Skeletal muscle satellite cell (primary cell): ENCODE measurements around the gene KBTBD4.
"Not testable (repeated sequence)": the region's sequence is repeated elsewhere in the genome, so short reads cannot be mapped to it uniquely, and the experiment has no call there.

Experiments
- H3K27me3 ChIP-seq: 2 replicates; pipeline ENCODE4 v1.7.0; 2013; ENCODE audit warnings: low read length; ENCODE audit not compliant: control insufficient read depth, insufficient read depth
- H3K36me3 ChIP-seq: 2 replicates; pipeline ENCODE4 v1.7.0; 2013; ENCODE audit warnings: mild to moderate bottlenecking, control low read depth, low read length; ENCODE audit not compliant: insufficient read depth
- H3K4me1 ChIP-seq: 2 replicates; pipeline ENCODE4 v1.7.0; 2013; ENCODE audit warnings: low read length; ENCODE audit not compliant: control insufficient read depth, insufficient read depth
- H3K4me2 ChIP-seq: 2 replicates; pipeline ENCODE4 v1.7.0; 2013; ENCODE audit warnings: mild to moderate bottlenecking, low read length
- H3K4me3 ChIP-seq: 2 replicates; pipeline ENCODE4 v1.7.0; 2013; ENCODE audit warnings: low read length
- H3K9ac ChIP-seq: 2 replicates; pipeline ENCODE4 v1.7.0; 2013; ENCODE audit warnings: mild to moderate bottlenecking, low read depth, low read length, moderate library complexity
- H3K9me3 ChIP-seq: replicated peaks from 2 replicates; pipeline ENCODE4 v1.7.0; 2013; ENCODE audit warnings: mild to moderate bottlenecking, control low read depth, low read length

The KBTBD4 gene

GRCh38 chr11:47534704-47535251, 44.0 kb downstream of the KBTBD4 start:
- Histone ChIP-seq H3K9me3 (no peaks in the 10 kb centered on the region), H3K36me3 (peaks cover 4% of the 10 kb centered on the region), H3K9ac (no peak overlapping the region), H3K4me1 (peaks cover 52% of the 10 kb centered on the region), H3K4me3 (no peak overlapping the region), H3K27me3 (no peaks in the 10 kb centered on the region), H3K4me2 (no peak overlapping the region)

- Histone ChIP-seq H3K36me3 (peaks cover 4% of the 10 kb centered on the region), H3K4me2 (peak overlapping the region; percentile 19), H3K4me1 (peaks cover 41% of the 10 kb centered on the region), H3K27me3 (no peaks in the 10 kb centered on the region), H3K9ac (no peak overlapping the region), H3K9me3 (no peaks in the 10 kb centered on the region), H3K4me3 (no peak overlapping the region)
Observed at GRCh38 chr11:47533690-47534151, 45.0 kb downstream of the KBTBD4 start.

- H3K36me3 ChIP-seq, result peaks cover 4% of the 10 kb centered on the region
- H3K27me3 ChIP-seq, result no peaks in the 10 kb centered on the region
- H3K4me3 ChIP-seq, result no peak overlapping the region
- peak overlapping the region; percentile 39 for H3K4me2 ChIP-seq
- H3K9me3 ChIP-seq, result no peaks in the 10 kb centered on the region
- peak overlapping the region; percentile 4 for H3K9ac ChIP-seq
- H3K4me1 ChIP-seq, result peaks cover 39% of the 10 kb centered on the region
Observed at GRCh38 chr11:47532597-47533213, 46.1 kb downstream of the KBTBD4 start.

GRCh38 chr11:47531666-47532065, 47.1 kb downstream of the KBTBD4 start:
- Histone ChIP-seq H3K27me3 (no peaks in the 10 kb centered on the region), H3K4me2 (no peak overlapping the region), H3K9ac (no peak overlapping the region), H3K4me1 (peaks cover 35% of the 10 kb centered on the region), H3K4me3 (no peak overlapping the region), H3K9me3 (no peaks in the 10 kb centered on the region), H3K36me3 (peaks cover 4% of the 10 kb centered on the region)

- not testable (repeated sequence) for H3K36me3 ChIP-seq, H3K4me3 ChIP-seq, H3K9ac ChIP-seq, H3K27me3 ChIP-seq, H3K9me3 ChIP-seq, H3K4me2 ChIP-seq
- H3K4me1 ChIP-seq, result peaks cover 32% of the 10 kb centered on the region
Observed at GRCh38 chr11:47530721-47531120, 48.0 kb downstream of the KBTBD4 start.

- H3K36me3 ChIP-seq, result peaks cover 4% of the 10 kb centered on the region
- H3K4me1 ChIP-seq, result peaks cover 39% of the 10 kb centered on the region
- H3K4me3 ChIP-seq, result no peak overlapping the region
- H3K4me2 ChIP-seq, result no peak overlapping the region
- no peak overlapping the region for H3K9ac ChIP-seq
- H3K27me3 ChIP-seq, result no peaks in the 10 kb centered on the region
- no peaks in the 10 kb centered on the region for H3K9me3 ChIP-seq
Observed at GRCh38 chr11:47529951-47530350, 48.8 kb downstream of the KBTBD4 start.

GRCh38 chr11:47527186-47527585, 51.6 kb downstream of the KBTBD4 start:
- H3K4me2 ChIP-seq, result no peak overlapping the region
- peaks cover 39% of the 10 kb centered on the region for H3K4me1 ChIP-seq
- no peak overlapping the region for H3K9ac ChIP-seq
- H3K36me3 ChIP-seq, result peaks cover 4% of the 10 kb centered on the region
- no peaks in the 10 kb centered on the region for H3K27me3 ChIP-seq
- no peaks in the 10 kb centered on the region for H3K9me3 ChIP-seq
- no peak overlapping the region for H3K4me3 ChIP-seq

GRCh38 chr11:47526032-47526431, 52.7 kb downstream of the KBTBD4 start:
- not testable (repeated sequence) for H3K27me3 ChIP-seq, H3K9ac ChIP-seq, H3K36me3 ChIP-seq, H3K4me2 ChIP-seq, H3K4me3 ChIP-seq, H3K9me3 ChIP-seq
- H3K4me1 ChIP-seq, result peaks cover 31% of the 10 kb centered on the region

GRCh38 chr11:47524291-47524874, 54.4 kb downstream of the KBTBD4 start:
- H3K4me1 ChIP-seq, result peaks cover 39% of the 10 kb centered on the region
- no peaks in the 10 kb centered on the region for H3K9me3 ChIP-seq
- H3K36me3 ChIP-seq, result no peaks in the 10 kb centered on the region
- peak overlapping the region; percentile 78 for H3K4me2 ChIP-seq
- H3K4me3 ChIP-seq, result peak overlapping the region; percentile 24
- peak overlapping the region; percentile 45 for H3K9ac ChIP-seq
- H3K27me3 ChIP-seq, result no peaks in the 10 kb centered on the region

- Histone ChIP-seq H3K36me3 (no peaks in the 10 kb centered on the region), H3K27me3 (no peaks in the 10 kb centered on the region), H3K4me3 (peak overlapping the region; percentile 33), H3K9ac (peak overlapping the region; percentile 45), H3K9me3 (no peaks in the 10 kb centered on the region), H3K4me1 (peaks cover 39% of the 10 kb centered on the region), H3K4me2 (peak overlapping the region; percentile 78)
Observed at GRCh38 chr11:47523490-47524225, 55.1 kb downstream of the KBTBD4 start.
